WTC11 (cell line): ENCODE data around the gene ENTREP1. TPM values are rescaled to one million over a fixed set of nuclear protein-coding genes. Genes with fewer than 3 reads are reported as not detected.

Experiments
- ATAC-seq: fragments of 200-7000 bp; cut with Tn5 transposase; 2 replicates; pipeline ENCODE4 v1.10.0; 2021; ENCODE audit warnings: mild to moderate bottlenecking, moderate library complexity
- CTCF ChIA-PET: fragments of 300-600 bp; sonication (Branson Sonifier 250); formaldehyde crosslinking; loops from one replicate; lab custom pipeline; 2021; ENCODE audit warnings: antibody characterized with exemption; lab: Charles Lee
- POLR2A ChIA-PET: fragments of 350-600 bp; sonication (Branson Sonifier 250); formaldehyde crosslinking; loops from one replicate; lab custom pipeline; 2021; ENCODE audit warnings: antibody characterized with exemption; lab: Charles Lee
- DNase-seq: peaks from one replicate; pipeline ENCODE4 v3.0.0; 2021; ENCODE audit warnings: low spot score
- H3K27ac Mint-ChIP-seq: 2 replicates; pipeline ENCODE4 v1.8.0; 2021; ENCODE audit warnings: mixed read lengths
- H3K27me3 Mint-ChIP-seq: 2 replicates; pipeline ENCODE4 v1.8.0; 2021; ENCODE audit warnings: low read depth, mild to moderate bottlenecking, moderate library complexity, mixed read lengths
- H3K36me3 Mint-ChIP-seq: 2 replicates; pipeline ENCODE4 v1.8.0; 2021; ENCODE audit warnings: mixed read lengths
- H3K4me1 Mint-ChIP-seq: 2 replicates; pipeline ENCODE4 v1.8.0; 2022; ENCODE audit warnings: mixed read lengths
- H3K4me3 Mint-ChIP-seq: 2 replicates; pipeline ENCODE4 v1.8.0; 2021; ENCODE audit warnings: mild to moderate bottlenecking, moderate library complexity, mixed read lengths
- H3K9me3 Mint-ChIP-seq: 2 replicates; pipeline ENCODE4 v1.8.0; 2021; ENCODE audit warnings: mixed read lengths
- ATF2 ChIP-seq: sonication (generic); formaldehyde crosslinking; IDR thresholded peaks from 2 replicates; pipeline ENCODE4 v1.8.1; 2022; ENCODE audit warnings: low read depth, missing genetic modification reagents, borderline replicate concordance
- ELF4 ChIP-seq: sonication (generic); formaldehyde crosslinking; IDR thresholded peaks from 2 replicates; pipeline ENCODE4 v1.8.1; 2022; ENCODE audit warnings: low read depth, mild to moderate bottlenecking, moderate library complexity, missing genetic modification reagents
- FOXJ3 ChIP-seq: sonication (generic); formaldehyde crosslinking; IDR thresholded peaks from 2 replicates; pipeline ENCODE4 v1.9.0; 2021; ENCODE audit warnings: missing genetic modification reagents, mild to moderate bottlenecking, borderline replicate concordance
- GRHL2 ChIP-seq: fragments of 250-450 bp; sonication (Bioruptor Pico); IDR thresholded peaks from 2 replicates; pipeline ENCODE4 v1.8.0; 2022; ENCODE audit warnings: mild to moderate bottlenecking, moderate library complexity; ENCODE audit not compliant: insufficient replicate concordance, severe bottlenecking
- JAZF1 ChIP-seq: fragments of 250-450 bp; sonication (Bioruptor Pico); IDR thresholded peaks from 2 replicates; pipeline ENCODE4 v1.9.0; 2021; ENCODE audit warnings: moderate library complexity, mild to moderate bottlenecking, inconsistent platforms
- MLX ChIP-seq: sonication (generic); formaldehyde crosslinking; IDR thresholded peaks from 2 replicates; pipeline ENCODE4 v1.8.1; 2023; ENCODE audit warnings: mild to moderate bottlenecking, missing genetic modification reagents, moderate library complexity
- NFATC4 ChIP-seq: fragments of 250-450 bp; sonication (Bioruptor Pico); IDR thresholded peaks from 2 replicates; pipeline ENCODE4 v1.9.0; 2021; ENCODE audit warnings: mild to moderate bottlenecking
- NFE2L1 ChIP-seq: sonication (generic); formaldehyde crosslinking; IDR thresholded peaks from 2 replicates; pipeline ENCODE4 v1.8.1; 2023; ENCODE audit warnings: missing genetic modification reagents
- NFYB ChIP-seq: sonication (generic); formaldehyde crosslinking; conservative IDR thresholded peaks from 2 replicates; pipeline ENCODE4 v1.8.0; 2022; ENCODE audit warnings: low read depth, missing genetic modification reagents
- NR3C1 ChIP-seq: sonication (generic); formaldehyde crosslinking; conservative IDR thresholded peaks from 2 replicates; pipeline ENCODE4 v1.8.1; 2023; ENCODE audit warnings: low read depth, mild to moderate bottlenecking, missing genetic modification reagents
- PREB ChIP-seq: sonication (generic); formaldehyde crosslinking; IDR thresholded peaks from 2 replicates; pipeline ENCODE4 v1.8.1; 2022; ENCODE audit warnings: mild to moderate bottlenecking, missing genetic modification reagents, moderate library complexity, borderline replicate concordance
- RELA ChIP-seq: sonication (generic); formaldehyde crosslinking; IDR thresholded peaks from 2 replicates; pipeline ENCODE4 v1.8.1; 2022; ENCODE audit warnings: missing genetic modification reagents, mild to moderate bottlenecking, borderline replicate concordance
- SMAD4 ChIP-seq: sonication (generic); formaldehyde crosslinking; IDR thresholded peaks from 2 replicates; pipeline ENCODE4 v1.8.0; 2022; ENCODE audit warnings: mild to moderate bottlenecking, missing genetic modification reagents
- SOX15 ChIP-seq: fragments of 250-450 bp; sonication (Bioruptor Pico); IDR thresholded peaks from 2 replicates; pipeline ENCODE4 v1.9.0; 2021; ENCODE audit warnings: mild to moderate bottlenecking
- SP1 ChIP-seq: sonication (generic); formaldehyde crosslinking; conservative IDR thresholded peaks from 2 replicates; pipeline ENCODE4 v1.8.1; 2022; ENCODE audit warnings: missing genetic modification reagents
- ZBTB21 ChIP-seq: sonication (generic); formaldehyde crosslinking; IDR thresholded peaks from 2 replicates; pipeline ENCODE4 v1.8.1; 2023; ENCODE audit warnings: mild to moderate bottlenecking, missing genetic modification reagents, borderline replicate concordance
- ZMAT4 ChIP-seq: fragments of 250-450 bp; sonication (Bioruptor Pico); IDR thresholded peaks from 2 replicates; pipeline ENCODE4 v1.9.0; 2021; ENCODE audit warnings: mild to moderate bottlenecking
- ZNF281 ChIP-seq: sonication (generic); formaldehyde crosslinking; IDR thresholded peaks from 2 replicates; pipeline ENCODE4 v1.8.0; 2023; ENCODE audit warnings: mild to moderate bottlenecking, missing genetic modification reagents
- ZNF396 ChIP-seq: fragments of 250-450 bp; sonication (Bioruptor Pico); IDR thresholded peaks from 2 replicates; pipeline ENCODE4 v1.8.0; 2021; ENCODE audit warnings: mild to moderate bottlenecking, moderate library complexity, borderline replicate concordance
- ZNF425 ChIP-seq: fragments of 250-450 bp; sonication (Bioruptor Pico); conservative IDR thresholded peaks from 2 replicates; pipeline ENCODE4 v1.9.0; 2021; ENCODE audit warnings: mild to moderate bottlenecking
- ZNF532 ChIP-seq: fragments of 250-450 bp; sonication (Bioruptor Pico); IDR thresholded peaks from 2 replicates; pipeline ENCODE4 v1.9.0; 2021; ENCODE audit warnings: mild to moderate bottlenecking, borderline replicate concordance
- total RNA-seq: library from RNA; stranded (reverse); gene quantifications from 3 replicates; pipeline ENCODE4 v1.2.3, GENCODE V29; 2021

The ENTREP1 gene
- total RNA-seq, 1 experiment from 2014 or later: 22.4 TPM

GRCh38 chr9:69429281-69429680, 104.3 kb downstream of the ENTREP1 start (continued):
- TF ChIP-seq ATF2: no peak
- no peak for TF ChIP-seq NFATC4 (CRISPR knock-in tag)
- TF ChIP-seq JAZF1: no peak
- no peak for TF ChIP-seq NFYB (CRISPR knock-in tag)
- TF ChIP-seq FOXJ3 (CRISPR knock-in tag): no peak
- no peak for TF ChIP-seq PREB (CRISPR knock-in tag)
- no peak for TF ChIP-seq ZNF425 (CRISPR knock-in tag)
- no peak for TF ChIP-seq SP1 (CRISPR knock-in tag)
- TF ChIP-seq MLX (CRISPR knock-in tag): no peak
- no peak for TF ChIP-seq NR3C1 (CRISPR knock-in tag)
- TF ChIP-seq NFE2L1 (CRISPR knock-in tag): no peak
- TF ChIP-seq, all 79 proteins: peak for 0

- Mint-ChIP-seq H3K4me1 (peaks cover 7% of the 10 kb centered on the region), H3K27me3 (peaks cover 2% of the 10 kb centered on the region; the same call in 1 of the 2 replicates), H3K9me3 (peaks cover 12% of the 10 kb centered on the region), H3K27ac (no peak overlapping the region), H3K4me3 (no peak overlapping the region), H3K36me3 (peaks cover 8% of the 10 kb centered on the region)
- POLR2A ChIA-PET: no interaction called here
- CTCF ChIA-PET: interaction anchor here (0.5 to 0.8 kb wide), 3 partner anchors 116 to 501 kb away, joined by 3 to 5 read pairs (median 3); no protein-coding TSS in a partner anchor
- TF ChIP-seq ZMAT4 (CRISPR knock-in tag) (no peak), ZNF281 (CRISPR knock-in tag) (no peak), ZNF396 (CRISPR knock-in tag) (no peak)
- ATAC-seq: no peak
- no peak for DNase-seq
These were observed 105.2 kb downstream of the ENTREP1 start for GRCh38 chr9:69430206-69430605.

GRCh38 chr9:69431203-69431602, 106.2 kb downstream of the ENTREP1 start:
- no peak for DNase-seq
- ChIA-PET POLR2A (no interaction called here), CTCF (no interaction called here)
- Mint-ChIP-seq H3K27ac (no peak overlapping the region), H3K27me3 (peaks cover 2% of the 10 kb centered on the region; the same call in 1 of the 2 replicates), H3K9me3 (peaks cover 4% of the 10 kb centered on the region), H3K36me3 (peaks cover 4% of the 10 kb centered on the region; the same call in 1 of the 2 replicates), H3K4me1 (peaks cover 7% of the 10 kb centered on the region), H3K4me3 (no peak overlapping the region)
- no peak for ATAC-seq
- no peak for TF ChIP-seq ZNF532 (CRISPR knock-in tag)
- TF ChIP-seq SOX15: no peak
- no peak for TF ChIP-seq RELA (CRISPR knock-in tag)
- no peak for TF ChIP-seq GRHL2 (CRISPR knock-in tag)
- TF ChIP-seq SMAD4: no peak
- TF ChIP-seq ELF4 (CRISPR knock-in tag): no peak
- TF ChIP-seq ZBTB21 (CRISPR knock-in tag): no peak
